Liver (tissue), 3 donors: Measurements from ENCODE around the gene LINGO3.

Experiments
- FOXA1 ChIP-seq: IDR thresholded peaks from 2 replicates; pipeline ENCODE4 v1.6.1; 2016; ENCODE audit warnings: antibody characterized with exemption
- FOXA2 ChIP-seq: IDR thresholded peaks from 2 replicates; pipeline ENCODE4 v1.6.1; 2016; ENCODE audit warnings: antibody characterized with exemption
- HNF4A ChIP-seq, 2 donors: conservative IDR thresholded peaks; 2 replicates each; pipeline ENCODE4 v1.6.1; 2016; ENCODE audit warnings: antibody characterized with exemption in 2 of 2, mild to moderate bottlenecking in 2 of 2
- RAD21 ChIP-seq, 2 donors: IDR thresholded peaks; 2 replicates each; pipeline ENCODE4 v1.6.1; 2016; ENCODE audit warnings: antibody characterized with exemption in 2 of 2, mild to moderate bottlenecking in 2 of 2
- SP1 ChIP-seq: IDR thresholded peaks from 2 replicates; pipeline ENCODE4 v1.6.1; 2018; ENCODE audit warnings: antibody characterized with exemption, mild to moderate bottlenecking
- TF ChIP-seq, protein P1 (sequence below): fragments of 150-350 bp; IDR thresholded peaks from 2 replicates; pipeline ENCODE4 v1.5.1; 2017; ENCODE audit warnings: improper control_type of control experiment, low read depth, low read length; ENCODE audit not compliant: missing input control
- TF ChIP-seq, protein P2 (sequence below): IDR thresholded peaks from 2 replicates; pipeline ENCODE4 v1.6.1; 2016; ENCODE audit warnings: antibody characterized with exemption, mild to moderate bottlenecking
- TF ChIP-seq, protein P3 (sequence below): IDR thresholded peaks from 2 replicates; pipeline ENCODE4 v1.6.1; 2016; ENCODE audit warnings: antibody characterized with exemption
- TF ChIP-seq, protein P4 (sequence below): IDR thresholded peaks from 2 replicates; pipeline ENCODE4 v1.6.1; 2016; ENCODE audit warnings: antibody characterized with exemption
- donor health status: healthy.
- donor health status: healthy.

DNA sequence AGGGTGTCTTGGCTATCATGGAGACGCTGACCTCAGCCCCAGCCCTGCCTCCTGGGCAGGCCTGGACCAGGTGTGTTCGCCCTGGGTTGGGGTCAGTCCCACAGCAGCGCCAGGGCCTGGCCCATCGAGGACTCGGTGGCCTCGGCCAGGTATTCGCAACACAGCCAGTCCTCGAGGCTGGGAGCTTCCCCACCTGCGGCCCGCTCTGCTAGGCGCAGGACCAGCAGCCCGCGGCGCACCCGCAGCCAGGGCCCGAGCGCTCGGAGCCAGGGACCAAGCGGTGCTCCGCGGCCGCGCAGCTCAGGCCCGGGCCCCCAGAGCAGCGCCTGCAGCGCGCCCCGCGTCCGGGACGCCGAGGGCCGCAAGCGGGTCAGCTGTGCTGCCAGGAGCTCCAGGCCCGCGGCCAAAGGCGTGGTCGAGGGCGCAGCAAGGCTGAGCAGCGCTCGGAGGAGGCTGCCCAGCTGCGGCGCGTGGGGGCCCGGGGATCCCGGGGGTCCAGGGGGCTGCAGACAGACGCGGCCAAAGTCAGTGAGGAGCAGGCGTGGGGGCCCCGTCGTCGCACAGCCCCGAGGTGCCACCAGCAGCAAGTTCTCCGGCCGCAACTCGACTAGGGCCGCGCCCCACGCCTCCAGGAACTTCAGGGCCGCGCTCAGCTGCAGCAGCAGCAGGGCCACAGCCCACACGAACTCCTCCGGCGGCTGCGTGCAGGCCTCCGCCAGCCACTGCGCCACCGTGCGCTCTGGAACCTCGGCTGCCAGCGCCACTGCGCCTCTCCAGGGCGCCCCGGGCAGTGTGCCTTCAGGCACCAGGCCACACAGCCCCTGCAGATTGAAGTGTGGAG is 32.1 kb downstream of the LINGO3 start:
- TF ChIP-seq, protein P1, sequence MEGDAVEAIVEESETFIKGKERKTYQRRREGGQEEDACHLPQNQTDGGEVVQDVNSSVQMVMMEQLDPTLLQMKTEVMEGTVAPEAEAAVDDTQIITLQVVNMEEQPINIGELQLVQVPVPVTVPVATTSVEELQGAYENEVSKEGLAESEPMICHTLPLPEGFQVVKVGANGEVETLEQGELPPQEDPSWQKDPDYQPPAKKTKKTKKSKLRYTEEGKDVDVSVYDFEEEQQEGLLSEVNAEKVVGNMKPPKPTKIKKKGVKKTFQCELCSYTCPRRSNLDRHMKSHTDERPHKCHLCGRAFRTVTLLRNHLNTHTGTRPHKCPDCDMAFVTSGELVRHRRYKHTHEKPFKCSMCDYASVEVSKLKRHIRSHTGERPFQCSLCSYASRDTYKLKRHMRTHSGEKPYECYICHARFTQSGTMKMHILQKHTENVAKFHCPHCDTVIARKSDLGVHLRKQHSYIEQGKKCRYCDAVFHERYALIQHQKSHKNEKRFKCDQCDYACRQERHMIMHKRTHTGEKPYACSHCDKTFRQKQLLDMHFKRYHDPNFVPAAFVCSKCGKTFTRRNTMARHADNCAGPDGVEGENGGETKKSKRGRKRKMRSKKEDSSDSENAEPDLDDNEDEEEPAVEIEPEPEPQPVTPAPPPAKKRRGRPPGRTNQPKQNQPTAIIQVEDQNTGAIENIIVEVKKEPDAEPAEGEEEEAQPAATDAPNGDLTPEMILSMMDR = no peak
- no peak for TF ChIP-seq RAD21 (IDR thresholded peaks at IDR 0.05)
- no peak for TF ChIP-seq FOXA1
- no peak for TF ChIP-seq SP1
- TF ChIP-seq, protein P2, sequence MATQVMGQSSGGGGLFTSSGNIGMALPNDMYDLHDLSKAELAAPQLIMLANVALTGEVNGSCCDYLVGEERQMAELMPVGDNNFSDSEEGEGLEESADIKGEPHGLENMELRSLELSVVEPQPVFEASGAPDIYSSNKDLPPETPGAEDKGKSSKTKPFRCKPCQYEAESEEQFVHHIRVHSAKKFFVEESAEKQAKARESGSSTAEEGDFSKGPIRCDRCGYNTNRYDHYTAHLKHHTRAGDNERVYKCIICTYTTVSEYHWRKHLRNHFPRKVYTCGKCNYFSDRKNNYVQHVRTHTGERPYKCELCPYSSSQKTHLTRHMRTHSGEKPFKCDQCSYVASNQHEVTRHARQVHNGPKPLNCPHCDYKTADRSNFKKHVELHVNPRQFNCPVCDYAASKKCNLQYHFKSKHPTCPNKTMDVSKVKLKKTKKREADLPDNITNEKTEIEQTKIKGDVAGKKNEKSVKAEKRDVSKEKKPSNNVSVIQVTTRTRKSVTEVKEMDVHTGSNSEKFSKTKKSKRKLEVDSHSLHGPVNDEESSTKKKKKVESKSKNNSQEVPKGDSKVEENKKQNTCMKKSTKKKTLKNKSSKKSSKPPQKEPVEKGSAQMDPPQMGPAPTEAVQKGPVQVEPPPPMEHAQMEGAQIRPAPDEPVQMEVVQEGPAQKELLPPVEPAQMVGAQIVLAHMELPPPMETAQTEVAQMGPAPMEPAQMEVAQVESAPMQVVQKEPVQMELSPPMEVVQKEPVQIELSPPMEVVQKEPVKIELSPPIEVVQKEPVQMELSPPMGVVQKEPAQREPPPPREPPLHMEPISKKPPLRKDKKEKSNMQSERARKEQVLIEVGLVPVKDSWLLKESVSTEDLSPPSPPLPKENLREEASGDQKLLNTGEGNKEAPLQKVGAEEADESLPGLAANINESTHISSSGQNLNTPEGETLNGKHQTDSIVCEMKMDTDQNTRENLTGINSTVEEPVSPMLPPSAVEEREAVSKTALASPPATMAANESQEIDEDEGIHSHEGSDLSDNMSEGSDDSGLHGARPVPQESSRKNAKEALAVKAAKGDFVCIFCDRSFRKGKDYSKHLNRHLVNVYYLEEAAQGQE = no peak
- TF ChIP-seq, protein P3, sequence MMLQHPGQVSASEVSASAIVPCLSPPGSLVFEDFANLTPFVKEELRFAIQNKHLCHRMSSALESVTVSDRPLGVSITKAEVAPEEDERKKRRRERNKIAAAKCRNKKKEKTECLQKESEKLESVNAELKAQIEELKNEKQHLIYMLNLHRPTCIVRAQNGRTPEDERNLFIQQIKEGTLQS = no peak
- TF ChIP-seq, protein P4, sequence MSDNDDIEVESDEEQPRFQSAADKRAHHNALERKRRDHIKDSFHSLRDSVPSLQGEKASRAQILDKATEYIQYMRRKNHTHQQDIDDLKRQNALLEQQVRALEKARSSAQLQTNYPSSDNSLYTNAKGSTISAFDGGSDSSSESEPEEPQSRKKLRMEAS = no peak
- TF ChIP-seq HNF4A (conservative IDR thresholded peaks at IDR 0.05) = no peak
- no peak for TF ChIP-seq FOXA2
